Hematopoietic multipotent progenitor cell treated with erythropoietin and hydrocortisone succinate and interleukin-3 and kit ligand, for 4 days (in vitro differentiated cells): Measurements from ENCODE around the gene KCTD2.
A peak's percentile ranks its signal among the peaks of the same experiment; 100 is the strongest.
"Not testable (repeated sequence)": the region's sequence is repeated elsewhere in the genome, so short reads cannot be mapped to it uniquely, and the experiment has no call there.

Experiments
- DNase-seq: peaks from one replicate; pipeline ENCODE4 v3.0.0-alpha.2; 2015

The KCTD2 gene

GRCh38 chr17:75020331-75021110 is 26.5 kb upstream of the KCTD2 start:
- DNase-seq = no peak

GRCh38 chr17:75024686-75025397 is 22.2 kb upstream of the KCTD2 start:
- DNase-seq = no peak

DNA sequence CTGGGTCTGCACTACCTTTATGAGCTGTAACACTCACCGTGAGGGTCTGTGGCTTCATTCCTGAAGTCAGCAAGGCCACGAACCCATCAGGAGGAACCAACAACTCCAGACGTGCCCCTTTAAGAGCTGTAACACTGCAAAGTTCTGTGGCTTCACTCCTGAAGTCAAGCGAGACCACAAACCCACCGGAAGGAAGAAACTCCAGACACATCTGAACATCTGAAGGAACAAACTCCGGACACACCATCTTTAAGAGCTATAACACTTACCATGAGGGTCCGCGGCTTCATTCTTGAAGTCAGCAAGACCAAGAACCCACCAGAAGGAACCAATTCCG is 21.7 kb upstream of the KCTD2 start:
- DNase-seq = not testable (repeated sequence)

- DNase-seq = not testable (repeated sequence)
Measured at GRCh38 chr17:75026650-75027049, 20.4 kb upstream of the KCTD2 start.

DNA sequence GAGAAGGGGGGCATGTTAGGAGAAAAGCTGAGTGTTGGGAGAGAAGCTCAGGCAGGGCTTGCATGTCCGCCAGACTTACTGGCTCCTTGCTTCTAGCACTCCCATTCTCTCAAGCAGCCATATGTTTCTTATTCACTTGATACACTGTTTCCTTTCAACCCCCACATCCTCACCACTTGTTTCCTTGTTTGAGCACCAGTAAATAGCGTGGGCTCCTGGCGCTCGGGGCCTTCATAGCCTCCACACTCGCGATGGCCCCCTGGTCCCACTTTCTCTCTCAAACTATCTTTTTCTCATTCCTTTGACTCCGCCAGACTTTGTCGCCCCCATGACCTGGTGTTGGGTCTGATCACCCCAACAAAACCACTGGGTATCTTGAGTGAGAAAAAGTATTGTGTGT is 16.9 kb upstream of the KCTD2 start:
- no peak for DNase-seq

GRCh38 chr17:75031972-75032719 is 14.9 kb upstream of the KCTD2 start:
- DNase-seq = peak; percentile 75

DNA sequence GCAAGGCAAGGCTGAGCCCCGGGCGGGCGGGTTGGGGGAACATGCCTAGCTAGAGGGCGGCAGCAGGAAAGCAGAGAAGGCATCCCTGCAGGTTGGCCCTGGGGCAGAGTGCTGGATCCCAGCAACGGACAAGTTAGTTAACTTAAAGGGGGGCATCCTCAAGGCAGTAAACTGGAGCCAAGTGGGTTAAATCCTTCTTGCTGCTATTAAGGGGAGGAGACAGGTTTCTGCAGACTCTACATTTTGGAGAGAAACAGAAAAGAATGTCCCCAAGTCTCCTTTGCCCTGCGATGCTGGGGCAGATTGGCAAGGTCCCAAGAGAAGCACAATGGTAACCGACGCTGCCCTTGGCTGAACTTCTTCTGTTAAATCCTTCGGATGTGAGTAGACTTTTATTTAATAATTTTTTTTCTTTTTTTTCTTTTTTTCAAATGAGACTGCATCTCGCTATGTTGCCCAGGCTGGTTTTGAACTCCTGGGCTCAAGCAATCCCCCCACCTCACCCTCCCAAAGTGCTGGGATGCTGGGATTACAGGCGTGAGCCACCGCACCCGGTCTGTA is 14.2 kb upstream of the KCTD2 start:
- DNase-seq = peak; percentile 54

DNA sequence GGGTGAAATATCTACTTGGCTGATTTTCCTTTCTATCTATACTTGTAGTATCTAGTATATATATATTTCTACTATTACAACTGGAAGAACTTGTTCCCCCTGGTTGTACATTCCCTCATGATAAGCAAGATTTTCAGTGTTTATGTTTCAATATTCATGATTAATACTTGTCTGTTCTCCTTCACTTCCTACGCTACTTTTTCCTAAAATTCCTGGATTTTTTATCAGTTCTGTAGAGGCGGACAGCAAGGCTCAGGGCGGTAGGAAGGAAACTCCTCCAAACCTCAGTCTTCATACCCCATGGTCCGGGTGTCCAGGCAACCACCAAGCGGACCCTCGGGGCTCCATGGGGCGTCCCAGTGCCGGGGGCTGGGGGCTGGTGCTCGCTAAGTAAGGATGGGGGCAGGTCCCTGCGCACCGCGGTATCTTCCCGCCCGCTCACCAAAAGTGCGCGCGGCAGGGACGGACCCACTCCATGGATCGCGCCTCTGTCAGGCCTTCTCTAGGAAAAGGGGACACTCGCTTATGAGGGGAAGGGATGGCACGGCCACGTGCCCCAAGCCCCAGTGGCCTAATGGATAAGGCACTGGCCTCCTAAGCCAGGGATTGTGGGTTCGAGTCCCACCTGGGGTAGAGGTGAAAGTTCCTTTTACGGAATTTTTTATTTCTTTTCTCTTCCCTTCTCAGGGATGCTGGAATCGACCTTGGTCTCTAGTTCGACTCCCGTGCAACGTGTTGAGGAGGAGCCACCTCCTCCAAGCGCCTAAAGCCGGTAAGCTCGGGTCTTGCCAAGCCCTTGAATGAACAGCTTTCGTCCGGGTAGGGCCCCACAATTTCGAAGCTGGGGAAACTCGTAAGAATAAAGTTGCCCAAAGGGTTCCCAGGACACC is 13.4 kb upstream of the KCTD2 start:
- DNase-seq = peak; percentile 96

- DNase-seq = peak; percentile 97
Measured at GRCh38 chr17:75034236-75034908, 12.7 kb upstream of the KCTD2 start.

- peak; percentile 93 for DNase-seq
Measured at GRCh38 chr17:75036643-75037268, 10.3 kb upstream of the KCTD2 start.

DNA sequence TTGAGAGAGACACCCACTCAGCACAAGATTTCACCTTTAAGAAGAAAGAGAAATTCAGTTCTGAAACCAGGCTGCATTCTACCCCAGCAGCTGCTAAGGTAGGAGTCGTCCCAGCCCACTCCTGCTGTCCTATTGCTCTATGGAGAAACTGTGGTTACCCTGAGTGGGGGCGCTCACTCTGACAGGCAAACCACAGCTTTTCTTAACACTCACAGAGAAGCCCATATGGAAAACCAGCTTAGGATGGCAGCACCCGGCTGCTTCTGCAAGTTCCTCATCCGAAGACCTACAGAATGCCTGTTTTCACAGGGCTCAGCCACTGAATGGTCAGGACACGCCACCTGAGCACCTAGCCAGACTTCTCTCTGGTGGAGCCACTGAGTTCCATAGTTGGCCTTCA is 7.8 kb upstream of the KCTD2 start:
- no peak for DNase-seq

GRCh38 chr17:75041656-75042280 is 5.3 kb upstream of the KCTD2 start:
- DNase-seq = no peak

GRCh38 chr17:75043789-75044188 is 3.2 kb upstream of the KCTD2 start:
- not testable (repeated sequence) for DNase-seq

DNA sequence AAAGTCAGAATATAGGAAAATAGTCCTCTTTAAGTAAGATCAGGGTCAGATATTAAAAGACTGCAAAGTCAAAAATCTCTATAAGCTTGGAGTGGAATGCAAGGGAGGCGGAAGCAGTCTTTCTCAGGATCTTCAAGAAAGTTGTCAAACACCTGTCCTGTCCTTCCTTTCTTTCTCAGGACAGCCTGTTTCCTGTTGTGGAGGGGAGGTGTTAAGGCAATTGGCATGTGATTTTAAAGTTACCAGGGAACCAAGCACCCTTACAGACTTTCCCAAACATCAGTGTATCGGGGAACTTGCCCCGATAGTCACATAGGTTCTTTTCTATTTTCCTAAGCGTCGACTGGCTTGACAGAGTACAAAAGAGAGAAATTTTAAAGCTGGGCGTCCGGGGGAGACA is 2.3 kb upstream of the KCTD2 start:
- DNase-seq = no peak

DNA sequence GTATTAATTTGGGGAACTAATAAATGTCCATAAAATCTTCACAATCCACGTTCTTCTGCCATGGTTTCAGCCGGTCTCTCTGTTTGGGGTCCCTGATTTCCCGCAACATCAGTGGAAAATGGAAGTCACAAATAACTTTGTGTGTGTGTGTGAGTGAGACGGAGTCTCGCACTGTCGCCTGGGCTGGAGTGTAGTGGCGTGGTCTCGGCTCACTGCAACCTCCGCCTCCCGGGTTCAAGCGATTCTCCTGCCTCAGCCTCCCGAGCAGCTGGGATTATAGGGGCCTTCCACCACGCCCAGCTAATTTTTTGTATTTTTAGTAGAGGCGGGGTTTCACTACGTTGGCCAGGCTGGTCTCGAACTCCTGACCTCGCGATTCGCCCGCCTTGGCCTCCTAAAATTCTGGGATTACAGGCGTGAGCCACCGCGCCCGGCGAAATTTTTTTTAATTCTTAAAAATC is 1.0 kb upstream of the KCTD2 start:
- not testable (repeated sequence) for DNase-seq

DNA sequence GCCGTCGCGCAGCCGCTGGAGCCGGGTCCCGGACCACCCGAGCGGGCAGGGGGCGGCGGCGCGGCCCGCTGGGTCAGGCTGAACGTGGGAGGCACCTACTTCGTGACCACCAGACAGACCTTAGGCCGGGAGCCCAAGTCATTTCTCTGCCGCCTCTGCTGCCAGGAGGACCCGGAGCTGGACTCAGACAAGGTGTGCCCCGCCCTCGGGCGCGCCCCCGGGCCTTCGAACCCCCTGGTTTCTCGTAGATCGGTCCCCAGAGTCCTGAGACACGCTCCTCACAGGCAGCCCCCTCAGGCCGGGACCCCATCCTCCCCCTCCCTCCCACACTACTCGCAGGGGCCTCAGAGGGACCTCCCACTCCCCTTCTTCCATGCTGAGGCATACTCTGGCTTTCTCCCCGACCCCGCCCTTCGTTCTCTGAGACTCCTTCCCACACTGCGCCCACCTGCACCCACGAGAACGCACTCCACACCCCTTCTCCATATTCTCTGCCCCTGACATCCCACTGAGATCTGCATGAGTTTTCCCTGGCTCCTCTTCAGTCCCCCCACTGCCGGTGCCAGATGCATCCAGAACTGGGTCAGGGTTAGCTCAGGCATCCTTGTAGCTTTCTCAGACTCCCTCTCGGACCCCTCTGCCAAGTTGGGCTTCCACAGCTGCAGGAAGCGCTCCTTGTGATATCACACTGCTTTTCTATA is 523 bp downstream of the KCTD2 start:
- DNase-seq = peak; percentile 47

DNA sequence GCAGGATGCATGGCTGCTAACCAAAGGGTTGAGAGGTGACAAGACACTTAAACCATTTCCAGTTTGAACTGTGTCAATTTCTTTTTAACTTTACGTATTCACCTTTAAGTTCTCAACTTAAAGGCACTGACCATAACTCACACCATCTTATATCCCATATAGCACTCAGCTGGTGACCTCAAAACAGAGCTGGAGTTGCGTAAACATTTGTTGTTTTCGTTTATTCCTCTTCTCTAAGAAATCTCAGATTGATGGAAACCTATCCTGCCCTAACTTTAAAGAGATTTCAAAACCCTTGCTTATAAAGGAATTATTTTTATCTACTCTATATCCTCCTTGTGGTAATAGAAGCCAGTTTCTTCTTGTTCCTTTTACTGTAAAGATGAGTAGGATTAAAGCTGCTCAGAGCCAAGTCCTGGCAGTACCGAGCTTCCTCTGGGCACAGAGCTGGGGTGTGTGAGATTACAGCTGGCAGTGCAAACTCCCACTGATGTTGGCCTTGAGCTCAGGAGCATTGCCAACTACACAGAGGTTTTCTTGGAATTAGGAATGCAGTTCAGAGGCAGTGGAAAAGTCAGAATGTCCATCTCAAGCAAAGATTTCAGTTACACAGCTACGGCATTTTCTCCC is 1.3 kb downstream of the KCTD2 start:
- peak; percentile 41 for DNase-seq

DNA sequence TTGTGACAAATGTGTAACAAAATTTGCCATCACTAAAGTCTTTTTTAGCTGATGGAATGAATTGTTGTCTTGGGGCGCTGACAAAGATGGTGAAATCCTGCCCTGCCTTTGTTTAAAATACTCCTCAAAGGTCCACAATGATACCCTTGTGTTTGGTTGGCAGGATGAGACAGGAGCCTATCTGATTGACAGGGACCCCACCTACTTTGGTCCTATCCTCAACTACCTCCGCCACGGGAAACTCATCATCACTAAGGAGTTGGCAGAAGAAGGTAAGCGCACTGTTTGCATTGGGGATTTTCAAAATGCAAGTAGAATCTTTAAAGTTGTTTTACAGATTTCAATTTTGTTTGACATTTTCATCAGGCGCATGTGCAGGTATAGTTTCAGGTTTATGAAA is 2.0 kb downstream of the KCTD2 start:
- DNase-seq = no peak

DNA sequence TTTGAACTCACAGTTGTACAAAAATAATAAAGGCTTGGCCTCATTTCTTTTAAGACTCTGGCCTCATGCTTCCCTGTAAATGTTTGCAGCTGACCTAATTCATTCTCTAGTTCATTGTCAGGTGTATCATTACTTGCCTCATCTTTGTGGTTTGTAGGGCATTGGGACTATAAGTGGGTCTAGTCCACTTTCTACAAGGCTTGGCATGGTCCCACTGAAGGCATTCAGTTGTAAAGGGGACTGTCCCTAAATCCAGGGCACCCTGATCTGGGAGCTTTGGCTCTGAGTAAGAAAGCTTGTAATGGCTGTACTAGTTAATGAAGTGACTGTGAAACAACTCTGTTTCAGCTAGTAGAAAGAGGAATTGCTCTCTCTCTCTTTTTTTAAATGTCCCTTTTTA is 2.7 kb downstream of the KCTD2 start:
- DNase-seq = no peak

DNA sequence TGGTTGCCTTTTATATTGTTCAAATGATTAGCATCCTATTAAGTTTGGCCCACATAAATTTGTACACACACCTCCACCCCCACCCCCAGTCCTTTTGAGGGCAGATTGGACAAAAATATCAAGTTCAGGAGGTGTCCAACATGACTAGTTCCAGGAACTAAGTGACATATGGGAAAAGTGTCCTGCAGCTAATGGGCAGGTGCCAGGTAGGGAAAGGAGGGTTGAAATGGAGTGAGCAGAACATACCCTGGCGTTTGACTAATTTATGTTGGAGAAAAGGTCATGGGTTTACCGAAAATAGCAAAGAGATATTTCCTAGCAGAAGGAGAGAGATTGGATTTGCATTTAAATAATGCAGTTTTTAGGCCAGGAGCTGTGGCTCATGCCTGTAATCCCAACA is 4.9 kb downstream of the KCTD2 start:
- no peak for DNase-seq
